ENCODE results near the gene PLEKHD1. TPM values are rescaled to one million over a fixed set of nuclear protein-coding genes. Genes with fewer than 3 reads are reported as not detected.
"Not testable (repeated sequence)": the region's sequence is repeated elsewhere in the genome, so short reads cannot be mapped to it uniquely, and the experiment has no call there.

Gene PLEKHD1
- total RNA-seq, 1 experiment from 2014 or later: 1.0 TPM

- H3K27ac Mint-ChIP-seq: no peak overlapping the region
- ChIA-PET CTCF (interaction anchor here (0.7 kb wide), 1 partner anchor 9 kb away, joined by 3 read pairs; no protein-coding TSS in a partner anchor), POLR2A (no interaction called here)
- DNase-seq (ENCODE audit: low spot score) (no peak), ATAC-seq (no peak)
- no peaks in the 10 kb centered on the region for H3K36me3 Mint-ChIP-seq
- peaks cover under 1% of the 10 kb centered on the region; the same call in 1 of the 2 replicates for H3K4me1 Mint-ChIP-seq
- no peak overlapping the region for H3K4me3 Mint-ChIP-seq
- peaks cover under 1% of the 10 kb centered on the region for H3K27me3 Mint-ChIP-seq (ENCODE audit: low read depth)
- no peak for TF ChIP-seq MXD4 (CRISPR knock-in tag; IDR thresholded peaks at IDR 0.05; ENCODE audit: borderline replicate concordance)
- TF ChIP-seq, protein P1, sequence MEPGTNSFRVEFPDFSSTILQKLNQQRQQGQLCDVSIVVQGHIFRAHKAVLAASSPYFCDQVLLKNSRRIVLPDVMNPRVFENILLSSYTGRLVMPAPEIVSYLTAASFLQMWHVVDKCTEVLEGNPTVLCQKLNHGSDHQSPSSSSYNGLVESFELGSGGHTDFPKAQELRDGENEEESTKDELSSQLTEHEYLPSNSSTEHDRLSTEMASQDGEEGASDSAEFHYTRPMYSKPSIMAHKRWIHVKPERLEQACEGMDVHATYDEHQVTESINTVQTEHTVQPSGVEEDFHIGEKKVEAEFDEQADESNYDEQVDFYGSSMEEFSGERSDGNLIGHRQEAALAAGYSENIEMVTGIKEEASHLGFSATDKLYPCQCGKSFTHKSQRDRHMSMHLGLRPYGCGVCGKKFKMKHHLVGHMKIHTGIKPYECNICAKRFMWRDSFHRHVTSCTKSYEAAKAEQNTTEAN (CRISPR knock-in tag; IDR thresholded peaks at IDR 0.05): no peak
- TF ChIP-seq, protein P2, sequence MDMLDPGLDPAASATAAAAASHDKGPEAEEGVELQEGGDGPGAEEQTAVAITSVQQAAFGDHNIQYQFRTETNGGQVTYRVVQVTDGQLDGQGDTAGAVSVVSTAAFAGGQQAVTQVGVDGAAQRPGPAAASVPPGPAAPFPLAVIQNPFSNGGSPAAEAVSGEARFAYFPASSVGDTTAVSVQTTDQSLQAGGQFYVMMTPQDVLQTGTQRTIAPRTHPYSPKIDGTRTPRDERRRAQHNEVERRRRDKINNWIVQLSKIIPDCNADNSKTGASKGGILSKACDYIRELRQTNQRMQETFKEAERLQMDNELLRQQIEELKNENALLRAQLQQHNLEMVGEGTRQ (CRISPR knock-in tag; IDR thresholded peaks at IDR 0.05): no peak
- TF ChIP-seq, protein P3, sequence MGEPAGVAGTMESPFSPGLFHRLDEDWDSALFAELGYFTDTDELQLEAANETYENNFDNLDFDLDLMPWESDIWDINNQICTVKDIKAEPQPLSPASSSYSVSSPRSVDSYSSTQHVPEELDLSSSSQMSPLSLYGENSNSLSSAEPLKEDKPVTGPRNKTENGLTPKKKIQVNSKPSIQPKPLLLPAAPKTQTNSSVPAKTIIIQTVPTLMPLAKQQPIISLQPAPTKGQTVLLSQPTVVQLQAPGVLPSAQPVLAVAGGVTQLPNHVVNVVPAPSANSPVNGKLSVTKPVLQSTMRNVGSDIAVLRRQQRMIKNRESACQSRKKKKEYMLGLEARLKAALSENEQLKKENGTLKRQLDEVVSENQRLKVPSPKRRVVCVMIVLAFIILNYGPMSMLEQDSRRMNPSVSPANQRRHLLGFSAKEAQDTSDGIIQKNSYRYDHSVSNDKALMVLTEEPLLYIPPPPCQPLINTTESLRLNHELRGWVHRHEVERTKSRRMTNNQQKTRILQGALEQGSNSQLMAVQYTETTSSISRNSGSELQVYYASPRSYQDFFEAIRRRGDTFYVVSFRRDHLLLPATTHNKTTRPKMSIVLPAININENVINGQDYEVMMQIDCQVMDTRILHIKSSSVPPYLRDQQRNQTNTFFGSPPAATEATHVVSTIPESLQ (CRISPR knock-in tag; IDR thresholded peaks at IDR 0.05): no peak
- TF ChIP-seq, protein P4, sequence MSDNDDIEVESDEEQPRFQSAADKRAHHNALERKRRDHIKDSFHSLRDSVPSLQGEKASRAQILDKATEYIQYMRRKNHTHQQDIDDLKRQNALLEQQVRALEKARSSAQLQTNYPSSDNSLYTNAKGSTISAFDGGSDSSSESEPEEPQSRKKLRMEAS (CRISPR knock-in tag; IDR thresholded peaks at IDR 0.05): no peak
- no peaks in the 10 kb centered on the region for H3K9me3 Mint-ChIP-seq
These were observed 10.9 kb downstream of the PLEKHD1 start for GRCh38 chr14:69495341-69495921.

- TF ChIP-seq HMGA2 (CRISPR knock-in tag; IDR thresholded peaks at IDR 0.05): peak; percentile 99
- ATAC-seq; H3K9me3 Mint-ChIP-seq; H3K36me3 Mint-ChIP-seq; H3K27ac Mint-ChIP-seq; H3K4me3 Mint-ChIP-seq; POLR2A ChIA-PET; DNase-seq (ENCODE audit: low spot score): not testable (repeated sequence)
- H3K27me3 Mint-ChIP-seq (ENCODE audit: low read depth): peaks cover 13% of the 10 kb centered on the region
- CTCF ChIA-PET: interaction anchor here (1.8 kb wide), 1 partner anchor 10 kb away, joined by 8 read pairs; no protein-coding TSS in a partner anchor
- peaks cover 13% of the 10 kb centered on the region for H3K4me1 Mint-ChIP-seq
These were observed 13.3 kb downstream of the PLEKHD1 start for GRCh38 chr14:69497866-69498265.

DNA sequence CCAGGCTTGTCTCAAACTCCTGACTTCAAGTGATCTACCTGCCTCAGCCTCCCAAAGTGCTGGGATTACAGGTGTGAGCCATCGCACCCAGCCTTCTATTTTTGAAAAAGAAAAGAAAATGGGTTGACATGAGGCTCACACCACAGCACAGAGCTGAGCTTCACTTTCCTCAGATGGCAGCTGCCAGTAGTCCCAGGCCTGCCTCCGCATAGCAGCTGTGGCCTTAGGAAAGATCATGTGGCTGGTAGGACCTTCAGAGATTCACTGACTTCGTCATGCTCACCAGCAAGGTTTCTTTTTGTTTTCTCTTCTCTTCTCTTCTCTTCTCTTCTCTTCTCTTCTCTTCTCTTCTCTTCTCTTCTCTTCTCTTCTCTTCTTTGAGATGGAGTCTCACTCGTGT lies 13.8 kb downstream of the PLEKHD1 start:
- H3K36me3 Mint-ChIP-seq; H3K9me3 Mint-ChIP-seq; DNase-seq (ENCODE audit: low spot score); H3K4me3 Mint-ChIP-seq; ATAC-seq; H3K27ac Mint-ChIP-seq; POLR2A ChIA-PET: not testable (repeated sequence)
- CTCF ChIA-PET: interaction anchor here (0.5 to 2.9 kb wide), 4 partner anchors 11 to 240 kb away, joined by 3 to 13 read pairs (median 6); no protein-coding TSS in a partner anchor
- H3K27me3 Mint-ChIP-seq (ENCODE audit: low read depth): peaks cover 17% of the 10 kb centered on the region
- H3K4me1 Mint-ChIP-seq: peaks cover 13% of the 10 kb centered on the region

- H3K27ac Mint-ChIP-seq: no peak overlapping the region
- TF ChIP-seq RORB (CRISPR knock-in tag; IDR thresholded peaks at IDR 0.05) (no peak), TP53 (CRISPR knock-in tag; IDR thresholded peaks at IDR 0.05) (no peak), E2F5 (CRISPR knock-in tag; IDR thresholded peaks at IDR 0.05) (no peak), ZNF121 (CRISPR knock-in tag; IDR thresholded peaks at IDR 0.05) (no peak), NR3C1 (CRISPR knock-in tag; conservative IDR thresholded peaks at IDR 0.05; ENCODE audit: low read depth) (no peak), ATF1 (CRISPR knock-in tag; IDR thresholded peaks at IDR 0.05) (no peak), FOXP1 (CRISPR knock-in tag; IDR thresholded peaks at IDR 0.05; ENCODE audit: borderline replicate concordance) (no peak)
- TF ChIP-seq, protein P5, sequence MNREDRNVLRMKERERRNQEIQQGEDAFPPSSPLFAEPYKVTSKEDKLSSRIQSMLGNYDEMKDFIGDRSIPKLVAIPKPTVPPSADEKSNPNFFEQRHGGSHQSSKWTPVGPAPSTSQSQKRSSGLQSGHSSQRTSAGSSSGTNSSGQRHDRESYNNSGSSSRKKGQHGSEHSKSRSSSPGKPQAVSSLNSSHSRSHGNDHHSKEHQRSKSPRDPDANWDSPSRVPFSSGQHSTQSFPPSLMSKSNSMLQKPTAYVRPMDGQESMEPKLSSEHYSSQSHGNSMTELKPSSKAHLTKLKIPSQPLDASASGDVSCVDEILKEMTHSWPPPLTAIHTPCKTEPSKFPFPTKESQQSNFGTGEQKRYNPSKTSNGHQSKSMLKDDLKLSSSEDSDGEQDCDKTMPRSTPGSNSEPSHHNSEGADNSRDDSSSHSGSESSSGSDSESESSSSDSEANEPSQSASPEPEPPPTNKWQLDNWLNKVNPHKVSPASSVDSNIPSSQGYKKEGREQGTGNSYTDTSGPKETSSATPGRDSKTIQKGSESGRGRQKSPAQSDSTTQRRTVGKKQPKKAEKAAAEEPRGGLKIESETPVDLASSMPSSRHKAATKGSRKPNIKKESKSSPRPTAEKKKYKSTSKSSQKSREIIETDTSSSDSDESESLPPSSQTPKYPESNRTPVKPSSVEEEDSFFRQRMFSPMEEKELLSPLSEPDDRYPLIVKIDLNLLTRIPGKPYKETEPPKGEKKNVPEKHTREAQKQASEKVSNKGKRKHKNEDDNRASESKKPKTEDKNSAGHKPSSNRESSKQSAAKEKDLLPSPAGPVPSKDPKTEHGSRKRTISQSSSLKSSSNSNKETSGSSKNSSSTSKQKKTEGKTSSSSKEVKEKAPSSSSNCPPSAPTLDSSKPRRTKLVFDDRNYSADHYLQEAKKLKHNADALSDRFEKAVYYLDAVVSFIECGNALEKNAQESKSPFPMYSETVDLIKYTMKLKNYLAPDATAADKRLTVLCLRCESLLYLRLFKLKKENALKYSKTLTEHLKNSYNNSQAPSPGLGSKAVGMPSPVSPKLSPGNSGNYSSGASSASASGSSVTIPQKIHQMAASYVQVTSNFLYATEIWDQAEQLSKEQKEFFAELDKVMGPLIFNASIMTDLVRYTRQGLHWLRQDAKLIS (CRISPR knock-in tag; IDR thresholded peaks at IDR 0.05; ENCODE audit: borderline replicate concordance): no peak
- TF ChIP-seq, protein P6, sequence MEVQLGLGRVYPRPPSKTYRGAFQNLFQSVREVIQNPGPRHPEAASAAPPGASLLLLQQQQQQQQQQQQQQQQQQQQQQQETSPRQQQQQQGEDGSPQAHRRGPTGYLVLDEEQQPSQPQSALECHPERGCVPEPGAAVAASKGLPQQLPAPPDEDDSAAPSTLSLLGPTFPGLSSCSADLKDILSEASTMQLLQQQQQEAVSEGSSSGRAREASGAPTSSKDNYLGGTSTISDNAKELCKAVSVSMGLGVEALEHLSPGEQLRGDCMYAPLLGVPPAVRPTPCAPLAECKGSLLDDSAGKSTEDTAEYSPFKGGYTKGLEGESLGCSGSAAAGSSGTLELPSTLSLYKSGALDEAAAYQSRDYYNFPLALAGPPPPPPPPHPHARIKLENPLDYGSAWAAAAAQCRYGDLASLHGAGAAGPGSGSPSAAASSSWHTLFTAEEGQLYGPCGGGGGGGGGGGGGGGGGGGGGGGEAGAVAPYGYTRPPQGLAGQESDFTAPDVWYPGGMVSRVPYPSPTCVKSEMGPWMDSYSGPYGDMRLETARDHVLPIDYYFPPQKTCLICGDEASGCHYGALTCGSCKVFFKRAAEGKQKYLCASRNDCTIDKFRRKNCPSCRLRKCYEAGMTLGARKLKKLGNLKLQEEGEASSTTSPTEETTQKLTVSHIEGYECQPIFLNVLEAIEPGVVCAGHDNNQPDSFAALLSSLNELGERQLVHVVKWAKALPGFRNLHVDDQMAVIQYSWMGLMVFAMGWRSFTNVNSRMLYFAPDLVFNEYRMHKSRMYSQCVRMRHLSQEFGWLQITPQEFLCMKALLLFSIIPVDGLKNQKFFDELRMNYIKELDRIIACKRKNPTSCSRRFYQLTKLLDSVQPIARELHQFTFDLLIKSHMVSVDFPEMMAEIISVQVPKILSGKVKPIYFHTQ (CRISPR knock-in tag; IDR thresholded peaks at IDR 0.05): no peak
These were observed 14.9 kb downstream of the PLEKHD1 start for GRCh38 chr14:69499436-69499835.

More at GRCh38 chr14:69499436-69499835, 14.9 kb downstream of the PLEKHD1 start:
- DNase-seq (ENCODE audit: low spot score): no peak
- no peak for ATAC-seq
- Mint-ChIP-seq H3K4me1 (peaks cover 13% of the 10 kb centered on the region), H3K9me3 (no peaks in the 10 kb centered on the region), H3K36me3 (no peaks in the 10 kb centered on the region), H3K4me3 (no peak overlapping the region), H3K27me3 (ENCODE audit: low read depth) (peaks cover 18% of the 10 kb centered on the region)
- ChIA-PET POLR2A (no interaction called here), CTCF (interaction anchor here (0.6 to 2.9 kb wide), 7 partner anchors 12 to 213 kb away, joined by 3 to 13 read pairs (median 5); partner anchors contain the start of gene PLEKHD1)
